Measurements from ENCODE around the gene SLC30A7.

The SLC30A7 gene

DNA sequence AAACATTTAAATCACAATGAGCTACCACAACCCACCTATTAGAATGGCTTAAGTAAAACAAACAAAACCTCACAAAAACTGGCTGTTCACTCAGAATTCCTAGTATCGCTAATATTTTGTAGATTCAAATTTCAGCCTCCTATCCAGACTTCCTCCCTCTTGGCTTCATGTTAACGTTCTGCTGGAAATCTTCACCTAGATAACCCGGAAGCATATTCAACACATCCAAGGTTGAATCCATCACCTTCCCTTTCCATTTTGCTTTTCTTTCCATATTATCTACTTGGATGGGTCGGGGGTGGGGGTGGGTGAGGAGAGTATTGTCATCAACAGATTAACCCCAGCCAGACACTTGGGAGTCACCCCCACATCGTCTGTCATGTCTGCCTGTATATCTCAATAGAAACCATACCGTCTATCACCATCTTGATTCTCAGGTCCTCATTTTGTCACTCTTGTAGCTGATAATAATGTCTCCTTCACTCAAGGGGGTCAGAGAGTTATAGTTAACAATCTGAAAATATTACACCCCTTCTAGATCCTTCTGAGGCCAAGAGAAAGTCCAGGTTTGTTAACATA is 131.4 kb downstream of the SLC30A7 start:
- DNase-seq (ENCODE audit: low read depth), result no peak

DNA sequence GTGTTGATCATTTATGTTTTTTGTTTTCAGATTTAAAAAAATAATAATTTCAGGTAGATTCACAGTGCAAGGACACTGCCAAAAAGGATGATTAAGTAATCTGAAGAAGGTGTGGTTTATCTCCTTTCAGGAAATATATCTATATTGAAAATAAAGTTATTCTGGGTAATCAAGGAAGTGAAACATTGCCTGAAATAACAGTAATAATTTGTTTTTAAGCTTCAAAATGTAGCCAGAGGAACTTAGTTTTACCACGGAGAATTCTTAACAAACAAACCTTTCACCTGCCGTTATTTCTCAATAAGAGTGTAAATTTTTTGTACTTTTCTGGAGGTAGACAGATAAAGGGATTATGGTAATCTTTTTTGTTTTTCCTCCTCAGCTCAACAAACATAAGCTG is 132.6 kb downstream of the SLC30A7 start:
- no peak for DNase-seq (ENCODE audit: low read depth)

DNA sequence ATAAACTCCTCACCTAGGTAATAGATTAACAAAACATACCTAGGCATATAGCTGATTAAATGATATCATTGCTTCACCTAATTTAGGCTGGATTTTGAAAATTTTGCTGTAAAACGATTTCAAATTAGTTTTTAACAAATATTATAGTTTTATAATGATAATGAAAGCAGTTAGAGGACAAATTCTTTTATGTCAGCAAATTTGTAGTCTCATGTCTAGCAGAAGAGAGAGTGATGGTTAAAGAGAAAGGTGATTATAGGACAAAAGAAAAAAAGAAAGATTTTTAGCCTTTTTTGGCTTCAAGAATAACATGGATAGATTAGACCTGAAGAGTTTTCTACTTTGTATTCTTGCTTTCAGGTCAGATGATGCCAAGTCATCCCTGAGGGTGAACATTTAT is 133.3 kb downstream of the SLC30A7 start:
- DNase-seq (ENCODE audit: low read depth), result no peak

DNA sequence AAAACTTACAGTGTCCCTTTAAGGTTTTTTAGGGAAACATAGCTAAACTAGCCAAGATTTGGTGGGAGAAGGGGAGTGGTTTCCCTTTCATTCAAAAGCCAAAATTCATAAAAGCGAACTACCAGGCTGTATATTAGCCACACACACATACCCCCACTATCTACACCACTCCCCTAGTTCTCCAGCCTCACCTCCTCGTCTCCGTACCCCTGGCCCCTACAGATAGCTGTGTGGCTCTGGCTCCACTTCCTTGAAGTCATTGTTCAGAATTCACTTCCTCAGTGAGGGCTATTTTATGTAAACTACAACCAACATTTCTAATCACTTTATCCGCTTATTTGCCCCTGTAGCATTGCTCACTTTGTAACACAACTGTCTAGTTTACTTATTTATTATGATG is 135.0 kb downstream of the SLC30A7 start:
- DNase-seq (ENCODE audit: low read depth), result no peak
